Mucosa of gallbladder (tissue), 1 donor: ENCODE data around the gene C20orf144. TPM values are rescaled to one million over a fixed set of nuclear protein-coding genes. Genes with fewer than 3 reads are reported as not detected.
"Not testable (repeated sequence)": the region's sequence is repeated elsewhere in the genome, so short reads cannot be mapped to it uniquely, and the experiment has no call there.

Experiments
- DNase-seq: peaks from one replicate; pipeline ENCODE4 v3.0.0-alpha.2; 2020; ENCODE audit warnings: low spot score
- total RNA-seq: library from RNA; stranded (reverse); gene quantifications from one replicate; pipeline ENCODE4 v1.2.1, GENCODE V29; 2021
- donor health status: DM: no; HTN: no; CAD: no.

The C20orf144 gene
- total RNA-seq, 1 donor from 2014 or later = 0.09 TPM

- peak; percentile 45 for DNase-seq
Measured at GRCh38 chr20:33693741-33694638, 31.9 kb downstream of the C20orf144 start.

DNA sequence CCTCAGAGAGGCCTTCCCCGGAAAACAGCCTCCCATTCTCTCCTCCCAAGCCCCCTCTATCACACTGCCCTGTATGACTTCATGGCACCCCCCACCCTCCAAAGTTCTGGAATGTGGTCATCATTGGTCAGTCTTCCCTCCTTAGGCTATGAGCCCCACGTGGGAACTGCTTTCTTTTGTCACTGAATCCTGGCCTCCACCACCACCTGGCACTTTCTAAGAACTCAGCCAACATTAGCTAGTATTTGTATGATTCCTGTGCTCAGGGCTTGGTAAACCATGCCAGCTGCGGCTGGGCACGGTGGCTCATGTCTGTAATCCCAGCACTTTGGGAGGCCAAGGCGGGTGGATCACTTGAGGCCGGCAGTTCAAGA, 32.5 kb downstream of the C20orf144 start:
- no peak for DNase-seq

DNA sequence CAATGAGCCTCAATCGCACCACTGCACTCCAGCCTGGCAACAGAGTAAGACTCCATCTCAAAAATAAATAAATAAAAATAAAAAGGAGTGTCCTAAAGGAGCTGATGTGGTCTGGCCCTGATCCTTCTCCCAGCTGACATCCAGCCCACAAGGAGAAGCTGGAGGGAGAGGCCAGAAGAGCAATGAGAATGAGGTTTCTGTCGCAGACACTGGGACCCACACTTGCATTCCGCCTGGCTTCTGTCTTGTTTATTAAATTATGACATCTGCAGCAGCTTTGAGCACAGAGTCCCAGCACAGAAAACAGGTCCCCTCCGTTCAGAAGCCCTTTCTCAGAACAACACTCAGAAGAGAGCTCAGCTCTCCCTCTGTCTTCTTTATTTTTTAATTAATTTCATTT, 34.3 kb downstream of the C20orf144 start:
- DNase-seq = no peak

DNA sequence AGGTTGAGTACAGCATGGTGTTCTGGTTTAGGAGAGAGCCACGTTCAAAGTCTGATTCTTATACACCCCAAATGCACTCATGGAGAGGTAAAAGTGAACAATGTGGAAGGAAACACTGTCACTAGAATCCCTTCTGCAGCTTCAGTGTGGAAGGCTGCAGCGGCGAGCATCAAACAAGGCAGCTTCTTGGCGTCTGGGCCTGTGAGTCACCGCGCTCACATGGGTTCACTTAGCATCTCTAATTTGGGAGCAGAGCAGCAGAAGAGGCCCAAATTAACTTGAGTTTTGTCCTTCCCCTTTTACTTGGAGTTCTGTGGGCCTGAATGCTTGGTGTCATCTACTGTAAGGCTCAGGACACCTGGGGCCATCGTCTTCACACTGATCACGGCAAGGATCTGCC, 35.0 kb downstream of the C20orf144 start:
- DNase-seq = peak; percentile 54

DNA sequence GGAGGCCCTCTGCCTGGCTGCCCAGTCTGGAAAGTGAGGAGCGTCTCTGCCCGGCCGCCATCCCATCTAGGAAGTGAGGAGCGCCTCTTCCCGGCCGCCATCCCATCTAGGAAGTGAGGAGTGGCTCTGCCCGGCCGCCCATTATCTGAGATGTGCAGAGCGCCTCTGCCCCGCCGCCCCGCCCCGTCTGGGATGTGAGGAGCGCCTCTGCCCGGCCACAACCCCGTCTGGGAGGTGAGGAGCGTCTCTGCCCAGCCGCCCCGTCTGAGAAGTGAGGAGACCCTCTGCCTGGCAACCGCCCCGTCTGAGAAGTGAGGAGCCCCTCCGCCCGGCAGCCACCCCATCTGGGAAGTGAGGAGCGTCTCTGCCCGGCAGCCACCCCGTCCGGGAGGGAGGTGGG, 36.8 kb downstream of the C20orf144 start:
- DNase-seq = not testable (repeated sequence)

GRCh38 chr20:33700696-33701441, 38.7 kb downstream of the C20orf144 start:
- DNase-seq = not testable (repeated sequence)

DNA sequence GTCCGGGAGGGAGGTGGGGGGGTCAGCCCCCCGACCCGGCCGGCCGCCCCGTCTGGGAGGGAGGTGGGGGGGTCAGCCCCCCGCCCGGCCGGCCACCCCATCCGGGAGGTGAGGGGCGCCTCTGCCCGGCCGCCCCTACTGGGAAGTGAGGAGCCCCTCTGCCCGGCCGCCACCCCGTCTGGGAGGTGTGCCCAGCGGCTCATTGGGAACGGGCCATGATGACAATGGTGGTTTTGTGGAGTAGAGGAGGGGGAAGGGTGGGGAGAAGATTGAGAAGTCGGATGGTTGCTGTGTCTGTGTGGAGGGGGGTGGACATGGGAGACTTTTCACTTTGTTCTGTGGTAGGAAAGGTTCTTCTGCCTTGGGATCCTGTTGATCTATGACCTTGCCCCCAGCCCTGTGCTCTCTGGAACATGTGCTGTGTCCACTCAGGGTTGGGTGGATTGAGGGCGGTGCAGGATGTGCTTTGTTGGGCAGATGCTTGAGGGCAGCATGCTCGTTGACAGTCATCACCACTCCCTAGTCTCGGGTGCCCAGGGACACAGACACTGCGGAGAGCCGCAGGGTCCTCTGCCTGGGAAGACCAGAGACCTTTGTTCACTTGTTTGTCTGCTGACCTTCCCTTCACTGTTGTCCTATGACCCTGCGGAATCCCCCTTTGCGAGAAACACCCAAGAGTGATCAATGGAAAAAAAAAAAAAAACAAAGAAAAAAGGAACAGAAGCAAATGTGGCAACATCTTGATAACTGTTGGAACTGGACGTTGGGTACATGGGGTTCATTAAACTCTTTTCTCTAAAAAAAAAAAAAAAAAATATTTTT, 39.7 kb downstream of the C20orf144 start:
- no peak for DNase-seq

DNA sequence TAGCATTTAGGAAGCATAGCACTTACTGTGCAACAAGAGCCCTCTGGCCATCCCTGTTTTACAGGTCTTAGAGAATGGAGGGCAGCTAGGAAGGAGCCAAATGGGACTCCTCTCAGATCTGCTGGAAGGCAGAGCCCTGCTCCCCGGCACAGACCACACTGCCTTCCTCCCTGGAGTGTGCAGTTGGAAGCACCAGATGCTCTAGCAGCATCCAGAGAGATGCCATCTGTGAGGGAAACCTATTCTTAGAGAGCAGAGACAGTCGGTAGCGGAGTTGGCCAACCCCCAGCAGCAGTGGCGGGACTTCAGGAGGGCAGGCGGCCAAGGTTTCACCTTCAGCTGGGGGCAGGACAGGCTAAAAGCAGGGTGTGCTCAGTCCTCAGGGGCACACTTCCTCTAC, 40.7 kb downstream of the C20orf144 start:
- no peak for DNase-seq

DNA sequence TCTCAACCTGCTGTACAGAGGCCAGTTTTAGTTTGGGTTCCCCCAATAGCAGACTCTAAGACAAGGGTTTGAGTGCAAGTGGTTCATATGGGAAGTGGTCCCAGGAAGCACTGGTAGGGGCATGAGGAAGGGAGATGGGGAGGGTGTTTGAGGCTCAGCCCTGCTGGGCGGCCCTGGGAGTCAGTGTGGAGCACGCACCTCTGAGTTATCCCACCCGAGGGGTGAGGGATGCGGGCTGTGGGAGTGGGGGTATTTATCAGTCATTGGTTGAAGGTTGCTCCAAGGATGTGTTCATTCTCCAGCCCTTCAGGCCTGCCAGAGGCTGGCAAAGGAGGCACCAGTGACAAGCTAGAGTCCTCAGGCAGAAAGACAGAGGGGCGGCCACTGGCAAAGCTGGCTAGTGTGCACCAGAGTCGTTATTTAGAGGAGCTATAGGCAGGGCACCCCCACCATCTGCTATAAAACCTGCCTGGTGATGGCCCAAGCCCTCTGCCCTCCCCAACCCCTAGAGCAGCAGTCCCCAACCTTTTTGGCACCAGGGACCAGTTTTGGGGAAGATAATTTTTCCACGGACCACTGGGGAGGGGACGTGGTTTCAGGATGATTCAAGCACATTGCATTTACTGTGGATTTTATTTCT, 41.5 kb downstream of the C20orf144 start:
- DNase-seq = no peak

- DNase-seq = no peak
Measured at GRCh38 chr20:33704197-33704924, 42.2 kb downstream of the C20orf144 start.

- DNase-seq = no peak
Measured at GRCh38 chr20:33707668-33708067, 45.5 kb downstream of the C20orf144 start.

- no peak for DNase-seq
Measured at GRCh38 chr20:33709398-33709797, 47.3 kb downstream of the C20orf144 start.

DNA sequence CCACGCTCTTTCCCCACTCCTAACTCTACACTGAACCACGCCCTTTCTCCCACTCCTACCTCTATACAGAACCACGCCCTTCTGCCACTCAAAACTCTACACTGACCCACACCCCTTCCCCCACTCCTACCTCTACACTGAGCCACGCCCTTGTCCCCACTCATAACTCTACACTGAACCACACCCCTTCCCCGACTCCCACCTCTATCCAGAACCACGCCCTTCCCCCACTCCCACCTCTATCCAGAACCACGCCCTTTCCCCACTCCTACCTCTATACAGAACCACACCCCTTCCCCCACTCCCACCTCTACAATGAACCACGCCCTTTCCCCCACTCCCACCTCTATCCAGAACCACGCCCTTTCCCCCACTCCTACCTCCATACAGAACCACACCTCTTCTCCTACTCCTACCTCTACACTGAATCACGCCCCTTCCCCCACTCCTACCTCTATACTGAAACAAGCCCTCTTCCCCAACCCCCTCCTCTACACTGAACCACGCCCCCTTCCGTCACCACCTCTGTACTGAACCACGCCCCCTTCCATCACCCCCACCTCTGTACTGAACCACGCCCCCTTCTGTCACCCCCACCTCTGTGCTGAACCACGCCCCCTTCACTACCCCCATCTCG, 47.9 kb downstream of the C20orf144 start:
- DNase-seq = no peak

DNA sequence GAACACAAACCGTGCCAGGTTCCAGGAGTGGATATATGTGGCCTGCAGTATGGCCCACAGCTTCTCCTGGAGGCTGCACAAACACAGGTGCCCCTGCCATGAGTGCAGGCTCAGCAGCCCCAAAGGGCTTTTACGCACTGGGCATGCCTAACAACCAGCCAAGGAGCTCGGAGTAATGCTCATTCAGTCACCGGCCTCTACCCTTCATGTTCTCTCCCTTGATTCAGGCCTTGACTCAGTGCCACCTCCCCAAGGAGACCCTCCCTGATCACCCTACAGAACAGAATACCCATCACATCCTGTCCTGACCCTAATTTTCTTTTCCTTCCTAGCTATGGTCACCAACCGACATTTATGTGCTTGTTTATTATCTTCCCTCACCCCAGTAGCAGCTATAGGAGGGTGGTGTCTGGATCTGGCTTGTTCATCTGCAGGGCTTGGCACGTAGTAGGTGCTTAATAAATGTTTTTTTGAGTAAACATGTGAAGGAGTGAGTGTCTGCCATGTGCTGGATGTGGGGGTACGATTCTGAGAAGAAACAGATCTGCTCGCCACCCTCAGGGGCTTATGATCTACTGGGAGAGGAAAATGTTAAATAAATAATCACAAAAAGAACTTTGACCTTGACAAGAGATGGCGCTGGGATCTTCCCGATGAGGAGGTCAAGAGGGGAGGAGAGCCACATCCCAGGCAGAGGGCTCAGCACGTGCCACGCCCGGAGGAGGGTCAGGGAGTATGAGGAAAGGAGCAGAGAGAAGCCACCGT, 48.7 kb downstream of the C20orf144 start:
- DNase-seq = no peak

DNA sequence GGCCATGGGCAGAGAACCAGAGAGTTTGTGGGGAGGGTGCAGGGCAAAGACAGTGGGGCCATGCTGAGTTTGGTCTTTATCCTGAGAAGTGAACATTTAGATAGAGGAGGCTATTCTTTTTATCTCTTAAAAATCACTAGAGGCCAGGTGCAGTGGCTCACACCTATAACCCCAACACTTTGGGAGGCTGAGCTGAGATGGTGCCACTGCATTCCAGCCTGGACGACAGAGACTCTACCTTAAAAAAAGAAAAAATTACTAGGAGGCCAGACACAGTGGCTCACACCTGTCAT, 49.3 kb downstream of the C20orf144 start:
- DNase-seq = no peak

Other genes starting within 250 kb of the C20orf144 start
- 13.0 TPM for gene SNTA1, start 218.6 kb upstream of the C20orf144 start, total RNA-seq
- 21.2 TPM for gene CBFA2T2, start 172.2 kb upstream of the C20orf144 start, total RNA-seq
- gene ACTL10, start 4.6 kb downstream of the C20orf144 start, total RNA-seq = 4.8 TPM
- gene NECAB3, start 12.1 kb downstream of the C20orf144 start, total RNA-seq = 37.3 TPM
- 2.3 TPM for gene E2F1, start 24.1 kb downstream of the C20orf144 start, total RNA-seq
- gene PXMP4, start 58.0 kb downstream of the C20orf144 start, total RNA-seq = 17.9 TPM
- 5.8 TPM for gene ZNF341, start 69.7 kb downstream of the C20orf144 start, total RNA-seq
- 117 TPM for gene CHMP4B, start 149.0 kb downstream of the C20orf144 start, total RNA-seq